ENCODE results near the gene GIGYF1.

DNA sequence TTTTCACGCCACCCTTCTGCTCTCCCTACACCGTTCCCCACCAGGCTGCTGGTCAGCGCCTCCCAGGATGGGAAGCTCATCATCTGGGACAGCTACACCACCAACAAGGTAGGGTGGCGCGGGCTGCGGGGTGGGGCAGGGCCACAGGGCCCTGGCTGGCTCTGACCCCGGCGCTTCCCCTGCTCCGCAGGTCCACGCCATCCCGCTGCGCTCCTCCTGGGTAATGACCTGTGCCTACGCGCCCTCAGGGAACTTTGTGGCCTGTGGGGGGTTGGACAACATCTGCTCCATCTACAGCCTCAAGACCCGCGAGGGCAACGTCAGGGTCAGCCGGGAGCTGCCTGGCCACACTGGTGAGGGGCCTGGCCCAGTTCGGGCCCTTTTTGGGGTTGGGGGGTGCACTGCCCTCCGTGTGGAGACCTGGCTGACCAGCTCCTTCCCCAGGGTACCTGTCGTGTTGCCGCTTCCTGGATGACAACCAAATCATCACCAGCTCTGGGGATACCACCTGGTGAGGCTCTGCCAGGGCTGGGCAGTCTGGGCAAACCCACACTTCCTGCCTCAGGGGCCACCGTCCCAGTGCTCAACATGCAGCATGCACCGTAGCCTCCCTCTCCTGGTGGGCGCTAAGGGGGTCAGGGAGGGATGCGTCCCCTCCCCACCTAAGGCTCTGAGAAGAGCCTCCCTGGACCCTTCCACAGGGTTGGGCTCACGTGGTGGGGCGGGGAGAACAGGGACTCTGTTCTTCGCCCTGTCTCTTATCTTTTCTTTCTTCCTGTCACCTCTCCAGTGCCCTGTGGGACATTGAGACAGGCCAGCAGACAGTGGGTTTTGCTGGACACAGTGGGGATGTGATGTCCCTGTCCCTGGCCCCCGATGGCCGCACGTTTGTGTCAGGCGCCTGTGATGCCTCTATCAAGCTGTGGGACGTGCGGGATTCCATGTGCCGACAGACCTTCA lies 16.5 kb downstream of the GIGYF1 start:
- TF ChIP-seq POLR2AphosphoS5 (IDR thresholded peaks at IDR 0.05; ENCODE audit: borderline replicate concordance, low read depth, low read length) (peak; percentile 54; the same call in 1 of the 2 replicates), EZH2 (IDR thresholded peaks at IDR 0.05) (no peak)
